Activated CD4-positive, alpha-beta T cell treated with anti-CD3 and anti-CD28 coated beads for 1 hour (primary cell): ENCODE measurements around the gene EZH1.
A peak's percentile ranks its signal among the peaks of the same experiment; 100 is the strongest.
"Not testable (repeated sequence)": the region's sequence is repeated elsewhere in the genome, so short reads cannot be mapped to it uniquely, and the experiment has no call there.

Experiments
- DNase-seq: peaks from one replicate; pipeline ENCODE4 v3.0.0-alpha.2; 2020

The EZH1 gene

GRCh38 chr17:42665581-42666001 lies 79.2 kb downstream of the EZH1 start:
- no peak for DNase-seq

DNA sequence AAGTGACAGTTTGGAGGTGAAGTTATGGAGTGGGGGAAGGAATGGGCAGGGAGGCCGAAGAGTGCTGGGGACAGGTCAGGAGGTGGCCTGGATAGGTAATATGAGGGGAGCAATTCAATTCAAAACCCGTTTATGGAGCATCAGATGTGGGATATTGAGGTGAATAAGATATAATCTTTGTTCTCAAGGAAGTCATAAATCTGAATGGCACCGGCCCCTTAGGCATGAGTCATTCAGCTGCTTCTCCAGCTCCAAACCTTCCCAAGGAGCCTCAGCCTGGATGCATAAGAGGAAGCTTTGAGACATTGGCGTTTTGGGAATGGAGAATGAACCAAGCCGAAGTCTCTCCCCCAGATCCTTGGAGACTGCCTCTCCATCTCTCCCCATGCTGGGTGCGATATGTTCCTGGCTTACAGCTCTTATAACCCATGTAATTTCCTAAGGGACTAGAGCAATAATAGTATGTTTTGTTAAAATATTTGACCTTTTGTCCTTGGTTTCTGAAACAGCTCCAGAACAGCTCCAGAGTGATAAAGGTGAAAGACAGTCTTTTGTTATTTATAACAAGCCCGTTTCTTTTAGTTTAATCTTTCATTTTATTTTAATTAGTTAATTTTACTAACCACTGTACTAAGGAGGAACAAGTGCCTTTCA lies 84.0 kb downstream of the EZH1 start:
- DNase-seq, result no peak

DNA sequence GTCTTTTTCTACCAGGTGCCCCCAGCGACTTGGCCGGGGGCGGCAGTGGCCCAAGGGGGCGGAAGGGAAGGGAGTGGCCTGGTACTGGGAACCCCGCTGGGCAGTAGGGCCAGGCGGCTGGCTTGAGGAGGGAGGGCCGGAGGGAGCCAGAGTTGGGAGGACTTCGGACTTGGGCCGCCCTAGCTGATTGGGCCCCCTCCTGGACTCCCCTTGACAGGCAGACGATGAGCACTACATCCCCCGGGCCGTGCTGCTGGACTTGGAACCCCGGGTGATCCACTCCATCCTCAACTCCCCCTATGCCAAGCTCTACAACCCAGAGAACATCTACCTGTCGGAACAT lies 84.9 kb downstream of the EZH1 start:
- DNase-seq, result not testable (repeated sequence)

GRCh38 chr17:42659079-42659931 lies 85.5 kb downstream of the EZH1 start, which contains the start of gene TUBG2:
TSS of gene TUBG2 (plus strand) at chr17:42659284. CDS start at chr17:42659504, 220 bp downstream.
- peak; percentile 63 for DNase-seq

- no peak for DNase-seq
Measured at GRCh38 chr17:42657824-42658588, 86.8 kb downstream of the EZH1 start.

DNA sequence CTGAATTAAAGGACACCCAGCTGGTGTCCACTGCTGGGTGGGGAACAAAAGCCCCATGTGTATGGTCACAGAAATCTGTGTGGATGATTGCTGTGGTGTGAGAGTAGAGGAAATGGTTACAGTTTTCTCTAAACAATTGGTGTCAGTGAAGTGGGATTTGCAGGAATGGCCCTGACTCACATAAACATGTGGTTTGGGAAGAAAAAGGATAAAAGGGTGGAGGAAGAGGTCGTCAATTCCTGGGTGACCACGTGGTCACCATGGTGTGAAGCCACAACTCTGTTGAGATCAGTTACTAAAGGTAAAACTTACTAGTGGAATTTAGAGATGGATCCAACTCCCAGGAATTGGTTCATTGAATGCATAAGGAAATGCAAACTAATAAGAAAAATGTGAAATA lies 89.3 kb downstream of the EZH1 start:
- DNase-seq, result no peak

GRCh38 chr17:42653179-42654124 lies 91.4 kb downstream of the EZH1 start:
- DNase-seq, result no peak

DNA sequence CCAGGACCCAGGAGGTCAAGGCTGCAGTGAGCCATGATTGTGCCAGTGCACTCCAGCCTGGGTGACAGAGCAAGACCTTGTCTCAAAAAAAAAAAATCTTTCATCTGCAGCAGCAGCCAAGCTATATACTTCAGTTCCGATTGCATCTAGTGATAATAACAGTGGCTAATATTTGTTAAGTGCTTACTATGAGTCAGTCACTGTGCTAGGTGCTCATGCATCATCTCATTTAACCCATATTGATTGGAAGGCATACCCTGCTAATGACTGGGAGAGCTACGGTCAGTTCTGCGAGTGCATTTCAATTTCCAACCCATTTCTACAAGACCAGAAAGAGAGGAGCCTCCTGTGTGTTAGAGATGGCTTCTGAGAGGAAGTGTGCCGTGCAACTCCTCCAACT lies 93.4 kb downstream of the EZH1 start:
- no peak for DNase-seq
